Middle frontal gyrus (tissue), 1 donor: ENCODE measurements around the gene SLC66A2.

ENCODE experiments used
- DNase-seq: peaks from one replicate; pipeline ENCODE4 v3.0.0-alpha.2; 2015; ENCODE audit warnings: low spot score; ENCODE audit errors: extremely low spot score

SLC66A2 gene

DNA sequence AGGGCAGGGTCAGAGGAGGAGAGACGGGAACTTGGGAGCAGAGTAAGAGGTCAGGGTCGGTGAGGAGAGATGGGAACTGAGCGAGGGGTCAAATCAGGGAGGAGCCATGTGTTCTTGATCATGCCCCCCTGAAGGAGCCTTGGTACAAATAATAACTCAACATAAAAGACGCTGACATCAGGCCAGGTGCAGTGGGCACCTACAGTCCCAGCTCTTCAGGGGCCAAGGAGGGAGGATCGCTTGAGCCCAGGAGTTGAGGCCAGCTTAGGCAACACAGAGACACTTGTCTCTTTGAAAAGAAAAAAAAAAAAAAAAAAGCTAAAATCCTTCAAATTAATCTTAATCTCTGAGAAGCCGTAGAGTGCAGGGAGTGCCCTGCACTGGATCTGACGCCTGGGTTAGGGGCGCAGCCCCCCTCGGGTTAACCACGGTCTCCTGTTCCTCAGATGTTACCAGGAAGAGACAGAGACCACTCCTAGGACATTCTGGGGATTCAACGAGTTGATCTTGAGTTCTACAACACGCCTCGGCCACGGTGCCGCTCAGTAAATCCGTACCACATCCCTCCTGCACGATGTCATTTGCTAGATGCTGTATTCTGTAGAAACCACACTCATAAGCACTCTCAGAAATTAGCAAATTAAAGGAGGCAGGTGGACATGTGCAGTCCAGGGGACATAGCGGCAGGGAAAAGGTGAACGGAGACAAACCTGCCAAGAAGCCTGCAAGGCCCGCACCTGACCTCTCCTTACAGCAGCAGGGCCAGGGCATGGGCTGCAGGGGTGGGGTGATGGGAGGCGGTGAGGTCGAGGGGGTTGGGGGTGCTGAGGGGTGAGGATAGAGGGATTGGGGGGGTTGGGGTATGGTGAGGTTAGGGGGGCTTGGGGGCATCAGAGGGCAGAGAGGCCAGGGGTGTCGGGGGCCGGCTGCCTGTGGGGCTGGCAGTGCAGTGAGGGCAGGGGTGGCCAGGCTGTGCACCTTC is 29.2 kb downstream of the SLC66A2 start:
- DNase-seq = no peak

DNA sequence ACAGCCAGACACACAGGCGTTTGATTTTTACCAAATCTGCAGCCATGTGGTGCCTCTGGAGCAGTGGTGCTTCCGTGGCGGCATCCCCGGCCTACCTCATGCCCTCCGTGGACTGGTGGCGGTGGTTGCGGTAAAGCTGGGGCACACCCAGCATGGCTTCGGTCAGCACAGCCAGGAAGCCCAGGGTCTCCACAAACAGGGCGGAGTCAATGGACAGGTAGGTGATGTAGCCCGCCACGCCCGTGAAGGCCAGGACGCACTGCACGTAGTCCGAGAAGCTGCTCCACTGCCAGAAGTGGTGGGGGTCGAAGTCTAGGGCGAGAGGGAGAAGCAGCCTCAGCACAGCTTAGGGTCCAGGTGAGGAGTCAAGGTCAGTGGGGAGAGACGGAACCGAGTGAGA is 32.4 kb downstream of the SLC66A2 start:
- DNase-seq = no peak

DNA sequence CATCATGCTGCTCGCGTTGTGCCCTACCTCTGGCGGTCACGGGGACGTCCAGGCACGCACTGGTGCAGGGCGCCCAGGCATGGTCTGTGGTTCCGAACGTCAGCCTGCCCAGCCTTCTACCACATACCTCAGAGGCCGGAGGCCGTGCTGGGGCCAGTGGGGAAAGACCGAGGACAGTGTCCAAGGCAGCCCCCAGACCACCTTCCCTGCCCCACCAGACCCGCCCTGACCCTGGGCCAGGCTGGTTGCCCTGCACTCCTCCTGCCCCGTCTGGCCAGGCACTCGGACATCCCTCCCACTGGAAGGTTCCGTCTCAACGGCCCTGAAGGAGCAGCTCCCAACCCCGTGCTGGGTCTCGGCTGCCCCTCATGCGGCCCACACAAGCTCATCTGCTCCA is 32.8 kb downstream of the SLC66A2 start:
- DNase-seq = no peak

DNA sequence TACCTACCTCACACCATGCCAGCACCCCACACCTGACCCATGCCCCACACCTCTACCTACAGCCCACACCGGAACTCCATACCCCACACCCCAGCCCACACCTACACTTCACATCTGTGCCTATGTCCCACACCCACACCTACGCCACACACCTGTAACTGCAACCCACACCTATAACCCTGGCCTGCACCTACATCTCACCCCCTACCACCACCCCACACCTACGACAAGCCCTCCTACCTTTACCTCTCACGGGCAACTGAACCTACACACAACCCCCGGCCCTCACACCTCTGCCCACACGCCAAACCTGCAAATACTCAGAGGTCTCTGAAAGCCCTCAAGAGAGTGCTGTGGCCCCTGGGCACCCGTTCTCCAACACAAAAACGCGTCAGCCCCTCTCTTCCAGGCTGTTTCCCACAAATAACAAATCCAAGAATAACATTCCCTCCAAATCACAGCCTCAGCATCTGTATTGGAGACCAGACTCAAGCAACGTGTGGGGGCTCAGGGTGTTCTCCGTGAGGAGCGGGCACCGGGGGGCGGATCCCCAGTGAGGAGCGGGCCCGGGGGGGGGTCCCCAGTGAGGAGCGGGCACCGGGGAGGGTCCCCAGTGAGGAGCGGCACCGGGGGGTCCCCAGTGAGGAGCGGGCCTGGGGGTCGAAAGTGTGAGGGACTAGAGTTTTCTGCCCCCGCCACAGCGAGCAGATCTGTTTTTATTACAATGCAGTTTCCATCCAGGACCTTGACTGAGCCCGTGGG is 33.4 kb downstream of the SLC66A2 start:
- DNase-seq = no peak

DNA sequence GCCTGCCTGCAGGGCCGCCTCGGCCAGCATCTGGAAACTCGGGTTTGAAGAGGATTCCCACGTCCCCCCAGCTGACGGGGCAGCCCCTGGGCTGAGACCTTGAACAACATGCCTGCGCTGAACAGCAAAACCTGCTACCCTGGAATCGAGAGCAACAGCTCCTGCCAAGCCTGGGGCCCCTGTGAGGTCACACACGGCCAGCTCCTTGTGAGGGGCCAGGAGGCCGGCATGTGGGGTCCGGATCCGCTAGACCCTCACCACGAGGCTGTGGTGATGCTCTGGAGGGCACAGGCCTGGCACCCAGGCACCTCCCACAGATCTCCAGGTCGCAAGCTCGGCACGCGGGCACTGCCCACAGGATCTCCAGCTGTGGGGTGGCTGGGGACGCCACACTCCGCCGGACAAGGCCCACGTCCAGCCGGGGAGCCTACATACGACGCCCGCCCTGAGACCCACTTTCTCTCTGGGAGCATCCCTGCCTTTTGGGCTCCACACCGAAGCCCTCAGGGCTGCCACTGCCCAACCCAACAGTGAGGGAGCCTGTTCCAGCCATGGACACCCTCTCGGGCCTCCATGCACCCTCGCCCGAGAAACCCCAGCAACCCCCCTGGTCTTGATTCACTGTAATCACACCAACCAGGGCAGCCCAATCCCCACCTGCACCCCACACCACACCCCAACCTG is 34.1 kb downstream of the SLC66A2 start:
- no peak for DNase-seq

DNA sequence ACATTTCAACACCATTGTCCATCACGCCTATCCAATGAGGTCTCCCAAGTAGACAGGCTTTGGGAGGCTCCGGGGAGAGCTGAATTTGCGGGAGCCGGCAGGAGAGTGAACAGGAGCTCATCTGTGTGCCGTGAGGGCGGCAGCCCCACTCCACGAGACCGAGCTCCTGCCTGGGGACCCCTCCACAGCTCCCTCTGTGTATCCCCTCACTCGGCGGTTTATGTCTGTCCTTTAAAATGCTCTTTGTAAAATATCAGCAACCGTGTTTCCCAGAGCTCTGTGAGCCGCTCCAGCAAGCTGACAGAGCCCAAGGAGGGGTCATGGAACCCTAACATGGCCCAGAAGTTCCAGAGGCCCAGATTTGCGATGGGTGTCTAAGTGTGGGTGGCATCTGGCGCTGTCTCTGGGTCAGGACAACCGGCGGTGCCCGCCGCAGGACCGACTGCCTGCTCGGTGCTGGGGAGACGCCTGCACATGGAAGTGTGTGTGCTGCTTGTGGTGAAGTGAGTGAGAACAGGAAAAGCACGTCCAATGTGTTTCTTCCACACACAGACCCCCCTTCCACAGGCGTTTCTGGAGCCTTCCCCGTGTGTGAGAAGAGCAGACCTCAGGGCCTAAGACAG is 34.8 kb downstream of the SLC66A2 start:
- no peak for DNase-seq

DNA sequence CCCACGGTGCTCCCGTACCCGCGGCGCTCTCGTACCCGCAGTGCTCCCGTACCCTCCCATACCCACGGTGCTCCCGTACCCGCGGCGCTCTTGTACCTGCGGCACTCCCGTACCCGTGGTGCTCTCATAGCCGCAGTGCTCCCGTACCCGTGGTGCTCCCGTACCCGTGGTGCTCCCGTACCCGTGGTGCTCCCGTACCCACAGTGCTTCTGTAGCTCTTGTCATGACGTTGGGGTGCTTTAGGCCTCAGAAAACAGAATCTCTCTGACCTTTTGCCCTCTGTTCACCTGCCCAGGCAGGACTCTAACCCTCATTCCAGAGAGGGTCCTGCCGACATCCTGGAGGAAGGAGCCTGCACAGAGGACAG is 35.3 kb downstream of the SLC66A2 start:
- no peak for DNase-seq

DNA sequence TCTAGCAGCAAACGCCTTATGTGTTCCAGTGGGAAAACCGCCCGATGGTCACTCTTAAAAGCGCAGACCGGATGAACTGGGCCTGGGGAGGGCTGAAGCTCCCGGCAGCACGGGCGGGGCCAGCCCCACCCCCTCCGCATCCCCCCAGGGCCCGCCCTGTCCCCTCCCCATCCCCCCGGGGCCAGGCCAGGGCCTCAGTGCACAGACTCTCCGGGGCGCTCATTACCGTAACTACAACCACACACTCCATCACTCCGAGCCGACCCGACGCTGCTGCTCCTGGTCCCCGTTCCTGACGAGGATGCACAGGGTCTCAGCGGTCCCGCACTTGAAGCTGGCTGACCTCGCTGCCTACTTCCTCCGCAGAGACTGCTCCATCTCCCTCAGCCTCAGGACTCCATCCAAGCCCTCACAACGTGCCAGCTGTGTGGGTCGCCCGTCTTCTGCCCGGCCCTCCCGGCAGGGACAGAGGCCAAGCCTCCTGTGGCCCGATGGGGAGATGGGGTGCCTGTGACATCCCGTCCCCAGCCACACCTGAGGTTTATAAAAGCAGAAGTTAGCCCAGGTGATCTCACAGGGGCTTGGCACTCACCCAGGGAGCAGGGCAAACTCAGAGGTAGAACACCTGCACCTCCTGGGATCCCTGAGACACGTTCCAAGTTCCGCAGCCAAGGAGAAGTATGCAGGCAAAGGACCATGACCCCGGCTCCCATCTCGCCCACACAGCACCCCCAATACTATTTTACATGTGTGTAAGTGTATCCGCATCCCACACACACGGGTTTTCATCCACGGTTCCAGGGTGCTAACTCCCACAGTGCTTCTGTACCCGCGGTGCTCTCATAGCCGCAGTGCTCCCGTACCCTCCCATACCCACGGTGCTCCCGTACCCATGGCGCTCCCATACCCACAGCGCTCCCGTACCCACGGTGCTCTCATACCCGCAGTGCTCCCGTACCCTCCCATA is 36.0 kb downstream of the SLC66A2 start:
- DNase-seq = no peak

DNA sequence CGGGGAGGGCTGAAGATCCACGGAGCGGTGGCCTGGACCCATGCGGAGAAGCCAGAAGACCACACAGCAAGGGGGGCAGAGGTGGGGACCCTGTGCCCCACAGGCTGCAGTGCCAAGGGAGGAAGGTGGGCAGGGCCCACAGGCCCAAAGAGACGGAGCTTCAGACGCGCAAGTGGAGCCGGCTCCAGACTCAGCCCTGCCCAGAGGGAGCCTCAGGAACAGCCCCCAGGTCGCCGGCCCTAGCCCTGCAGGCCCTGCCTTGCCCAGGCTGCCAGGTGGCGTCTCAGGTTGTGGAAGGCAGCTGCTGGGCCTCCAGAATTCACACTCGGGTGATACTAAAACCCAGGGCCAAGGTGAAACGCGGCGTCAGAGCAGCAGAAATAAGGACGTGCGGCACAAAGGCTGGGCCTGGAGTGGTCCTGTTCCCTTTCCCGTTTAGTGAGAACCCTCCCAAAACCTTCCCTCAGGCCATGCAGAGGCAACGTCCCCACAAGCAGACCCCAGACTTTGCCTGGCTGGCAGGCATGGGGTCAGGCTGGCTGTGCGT is 36.8 kb downstream of the SLC66A2 start:
- no peak for DNase-seq

DNA sequence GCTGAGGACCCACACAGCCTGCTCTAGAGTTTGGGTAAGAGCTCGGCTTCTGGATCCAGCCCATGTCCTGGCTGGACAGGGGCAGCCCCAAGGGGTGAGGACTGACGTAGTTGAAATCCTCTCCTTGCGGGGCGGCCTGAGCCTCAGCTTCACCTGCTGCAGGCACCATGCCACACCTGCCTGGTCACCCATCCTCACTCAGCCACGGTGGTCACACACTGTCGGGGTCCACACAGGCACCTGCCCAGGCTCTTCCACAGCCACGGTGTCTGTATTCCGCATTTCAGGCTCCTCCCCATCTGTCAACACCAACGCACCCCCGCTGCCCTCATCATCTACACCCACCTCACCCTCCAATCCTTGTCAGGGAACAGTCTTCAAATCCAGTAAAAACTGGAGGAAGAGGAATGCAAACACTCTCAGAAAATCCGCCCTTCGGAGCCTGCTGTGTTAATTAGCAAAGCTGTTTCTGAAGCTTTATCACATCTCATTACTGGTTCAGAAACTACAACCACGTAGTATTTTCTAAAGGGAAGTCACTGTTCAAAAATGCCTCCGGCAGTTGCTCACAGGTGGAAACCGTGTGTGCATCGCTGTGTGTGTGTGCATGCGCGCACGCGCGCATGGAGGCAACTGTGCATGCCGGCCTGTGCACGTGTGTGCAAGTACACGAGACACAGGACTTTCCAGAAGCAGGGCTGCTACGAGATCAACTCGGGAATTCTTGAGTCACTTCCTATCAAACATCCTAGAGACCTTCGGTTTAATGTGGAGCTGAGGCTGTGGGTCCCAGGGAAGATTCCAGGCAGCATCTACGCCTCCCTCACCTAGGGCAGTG is 38.2 kb downstream of the SLC66A2 start:
- DNase-seq = no peak

DNA sequence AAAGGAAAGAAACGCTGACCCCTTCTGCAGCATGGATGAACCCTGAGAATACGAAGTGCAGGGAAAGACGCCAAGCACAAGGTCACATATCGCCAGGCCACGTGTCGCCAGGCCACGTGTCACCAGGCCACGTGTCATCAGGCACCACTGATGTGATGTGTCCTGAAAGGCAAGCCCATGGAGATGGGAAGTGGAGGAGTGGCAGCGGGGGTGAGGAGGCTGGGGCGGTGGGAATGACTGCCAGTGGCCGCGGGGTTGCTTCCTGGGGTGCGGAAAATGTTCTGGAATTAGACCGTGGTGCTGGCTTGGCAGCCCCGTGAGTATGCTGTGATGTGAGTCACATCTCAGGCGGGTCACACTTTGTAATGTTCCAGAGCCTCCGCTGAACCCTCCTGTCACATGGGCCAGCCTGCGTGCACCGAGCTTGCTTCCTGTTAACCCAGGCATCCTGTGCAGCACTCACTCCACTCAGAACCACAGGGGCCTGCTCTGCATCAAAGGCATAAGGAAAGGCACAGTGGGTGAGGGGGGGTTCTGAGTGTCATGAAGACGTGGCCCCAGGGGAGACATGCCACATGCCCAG is 39.0 kb downstream of the SLC66A2 start:
- DNase-seq = no peak

DNA sequence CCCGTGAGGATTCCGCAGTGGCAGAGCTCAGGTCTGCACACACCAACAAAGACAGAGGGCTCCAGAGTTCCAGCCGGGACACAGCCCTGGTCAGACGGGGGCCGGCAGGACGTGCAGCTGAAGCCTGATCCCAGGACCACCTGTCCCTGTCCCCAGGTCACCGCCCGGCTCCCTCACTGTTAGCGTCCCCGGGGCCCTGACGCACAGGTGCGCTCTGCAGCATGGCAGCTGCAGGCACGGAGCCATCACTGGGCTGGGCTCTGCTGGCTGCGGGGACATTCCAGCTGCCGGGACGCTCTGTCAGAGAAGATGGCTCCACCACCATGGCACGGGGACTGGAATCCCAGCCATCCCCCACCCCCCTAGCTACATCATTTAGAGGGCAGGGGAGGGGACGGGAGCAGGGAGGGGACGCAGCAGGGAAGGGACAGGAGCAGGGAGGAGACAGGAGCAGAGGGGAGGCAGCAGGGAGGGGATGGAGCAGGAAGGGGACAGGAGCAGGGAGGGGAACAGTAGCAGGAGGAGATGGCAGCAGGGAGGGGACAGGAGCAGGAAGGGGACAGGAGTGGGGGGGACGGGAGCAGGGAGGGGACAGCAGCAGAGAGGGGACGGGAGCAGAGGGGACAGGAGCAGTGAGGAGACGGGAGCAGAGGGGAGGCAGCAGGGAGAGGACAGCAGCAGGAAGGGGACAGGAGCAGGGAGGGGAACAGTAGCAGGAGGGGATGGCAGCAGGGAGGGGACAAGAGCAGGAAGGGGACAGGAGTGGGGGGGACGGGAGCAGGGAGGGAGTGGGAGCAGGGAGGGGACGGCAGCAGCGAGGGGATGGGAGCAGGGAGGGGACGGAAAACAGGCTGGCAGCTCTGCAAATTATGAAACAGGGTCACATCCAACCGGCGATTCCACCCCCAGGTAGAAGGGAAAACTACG is 39.8 kb downstream of the SLC66A2 start:
- no peak for DNase-seq

DNA sequence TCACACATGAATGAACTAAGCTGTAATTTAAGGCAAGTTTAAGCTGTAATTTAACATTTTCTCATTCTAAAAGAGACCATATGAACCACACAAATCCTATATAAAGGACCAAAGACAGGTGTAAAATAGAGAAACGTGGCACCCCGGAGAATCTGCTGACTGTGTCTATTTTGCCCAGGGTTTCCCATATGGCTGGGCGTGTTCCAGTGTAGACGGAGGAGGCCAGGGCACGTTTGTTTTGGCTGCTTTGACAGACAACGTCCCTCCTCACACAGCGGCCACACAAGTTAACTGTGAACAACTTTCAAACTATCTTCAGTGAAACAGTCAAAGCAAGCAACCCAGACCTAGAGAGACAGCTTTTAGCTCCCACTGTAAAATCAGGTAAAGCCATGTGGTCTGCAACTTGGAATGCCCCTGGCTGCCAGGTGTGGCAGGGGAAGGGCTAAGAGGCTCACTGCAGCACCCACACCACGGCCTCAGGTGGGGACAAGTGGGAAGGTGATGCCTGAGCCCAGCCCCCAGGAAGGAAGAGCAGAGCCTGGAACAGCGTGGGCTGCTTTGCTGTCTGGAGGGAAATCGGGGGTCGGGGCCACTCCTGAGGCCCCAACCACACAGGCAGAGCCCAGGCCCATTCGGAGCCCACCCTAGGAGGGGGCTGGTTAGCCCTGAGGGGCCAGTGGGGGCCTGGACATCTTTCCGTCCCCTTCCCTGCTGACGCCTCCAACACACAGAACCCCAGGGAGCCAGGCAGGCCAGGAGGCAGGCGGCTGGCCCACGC is 40.7 kb downstream of the SLC66A2 start:
- no peak for DNase-seq

DNA sequence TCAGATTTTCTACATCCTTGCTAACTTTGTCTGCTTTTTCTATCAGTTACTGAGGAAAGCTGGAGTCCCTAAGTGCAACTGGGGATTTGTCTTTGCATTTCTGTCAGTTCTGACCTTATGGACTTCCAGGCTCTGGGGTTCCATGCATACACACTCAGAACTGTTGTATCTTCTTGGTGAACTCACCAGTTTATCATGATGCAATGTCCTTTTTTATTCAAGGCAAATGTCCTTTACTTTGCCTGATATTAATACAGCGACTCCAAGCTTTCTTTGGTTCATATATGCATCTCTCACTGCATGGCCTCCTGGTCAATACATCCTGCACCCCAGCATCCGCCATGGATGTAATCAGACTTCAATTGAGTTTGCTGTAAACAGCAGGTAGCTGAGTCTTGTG is 44.7 kb downstream of the SLC66A2 start:
- no peak for DNase-seq

DNA sequence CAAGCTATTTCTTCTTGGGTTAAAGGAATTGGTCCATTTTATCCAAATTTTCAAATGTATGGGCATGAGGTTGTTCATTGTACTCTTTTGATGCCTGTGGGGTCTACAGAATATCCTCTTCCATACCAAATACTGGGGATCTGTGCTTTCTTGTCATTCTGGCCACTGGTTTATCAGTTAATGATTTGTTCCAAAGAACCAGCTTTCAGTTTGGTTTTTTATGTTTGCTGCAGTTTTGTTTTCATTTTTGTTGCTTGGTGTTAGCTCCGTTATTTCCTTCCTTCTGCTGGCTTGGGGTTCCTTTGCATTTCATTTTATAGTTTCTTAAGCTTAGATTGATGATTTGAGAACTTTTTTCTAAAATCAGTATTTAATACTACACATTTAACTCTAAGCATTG is 45.5 kb downstream of the SLC66A2 start:
- DNase-seq = no peak

DNA sequence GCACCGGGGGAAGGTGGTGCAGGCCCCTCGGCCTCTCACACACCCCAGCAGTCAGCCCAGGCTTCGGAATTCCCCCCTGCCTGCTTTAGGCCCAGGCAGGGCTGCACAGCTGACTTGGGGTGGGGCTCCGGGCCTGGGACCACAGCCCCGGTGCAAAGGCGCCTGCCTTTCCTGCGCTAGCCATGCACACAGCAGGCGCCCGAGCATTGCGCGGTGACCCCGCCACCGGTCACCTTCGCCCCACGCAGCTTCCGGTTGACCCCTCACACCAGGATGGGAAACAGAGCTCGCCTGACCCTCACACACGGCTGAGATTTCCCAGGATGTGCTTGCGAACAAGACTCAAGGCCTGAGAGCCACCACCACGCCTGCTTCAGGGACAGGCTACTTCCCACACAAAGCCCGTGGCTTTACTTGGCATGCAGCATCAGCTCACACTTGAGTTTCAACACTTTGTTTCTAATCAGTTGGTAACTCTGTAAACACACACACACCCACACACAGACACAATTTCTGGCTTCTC is 46.0 kb downstream of the SLC66A2 start:
- DNase-seq = no peak
